IMR-90 (cell line): ENCODE results near the gene EIF1AD. TPM values are rescaled to one million over a fixed set of nuclear protein-coding genes. Genes with fewer than 3 reads are reported as not detected.
A peak's percentile ranks its signal among the peaks of the same experiment; 100 is the strongest.

Experiments
- ATAC-seq: fragments of 200-7000 bp; cut with Tn5 transposase; 2 replicates; pipeline ENCODE4 v1.9.1; 2020; ENCODE audit warnings: low read depth, mild to moderate bottlenecking, moderate library complexity
- Bru-seq: library from RNA; stranded (reverse); fragments of 400-500 nt; gene quantifications from one replicate; lab custom pipeline; 2021; lab: Mats Ljungman, UMichigan
- BruChase-seq, 2 experiments: library from RNA; stranded (reverse); fragments of 400-500 nt; gene quantifications; one replicate each; lab custom pipeline; 2021; lab: Mats Ljungman, UMichigan
- BruUV-seq: library from RNA; stranded (reverse); fragments of 400-500 nt; replicated peaks from 2 replicates; lab custom pipeline; 2021; lab: Mats Ljungman, UMichigan
- CTCF ChIA-PET: fragments of 300-600 bp; formaldehyde crosslinking; extraction: SDS; loops from one replicate; lab custom pipeline; 2021; ENCODE audit warnings: antibody characterized with exemption; lab: Yijun Ruan, JAX
- POLR2A ChIA-PET: fragments of 300-600 bp; sonication (Branson Sonifier 250); formaldehyde crosslinking; loops from one replicate; lab custom pipeline; 2022; ENCODE audit warnings: antibody characterized with exemption; ENCODE audit not compliant: unreplicated experiment; lab: Charles Lee
- DNase-seq: peaks from one replicate; pipeline ENCODE4 v3.0.0; 2013
- H2AFZ ChIP-seq: replicated peaks from 2 replicates; pipeline ENCODE3; 2013; ENCODE audit warnings: low read length, mild to moderate bottlenecking; ENCODE audit not compliant: poor library complexity
- H2AK5ac ChIP-seq: 2 replicates; pipeline ENCODE4 v1.6.1; 2013; ENCODE audit warnings: low read depth, low read length, inconsistent platforms
- H2AK9ac ChIP-seq: replicated peaks from 2 replicates; pipeline ENCODE3; 2013; ENCODE audit warnings: mild to moderate bottlenecking, low read depth, low read length, moderate library complexity; ENCODE audit not compliant: poor library complexity
- H2BK120ac ChIP-seq: 2 replicates; pipeline ENCODE4 v1.6.1; 2013; ENCODE audit warnings: low read depth, low read length, inconsistent platforms
- H2BK15ac ChIP-seq: 3 replicates; pipeline ENCODE4 v1.6.1; 2013; ENCODE audit warnings: low read depth, low read length, inconsistent platforms
- H2BK20ac ChIP-seq: 2 replicates; pipeline ENCODE4 v1.6.1; 2013; ENCODE audit warnings: low read depth, mild to moderate bottlenecking, inconsistent platforms, low read length, moderate library complexity
- H2BK5ac ChIP-seq: 2 replicates; pipeline ENCODE4 v1.6.1; 2013; ENCODE audit warnings: mild to moderate bottlenecking, low read depth, low read length, inconsistent platforms; ENCODE audit not compliant: poor library complexity, severe bottlenecking
- H3K14ac ChIP-seq: replicated peaks from 2 replicates; pipeline ENCODE4 v1.6.1; 2013; ENCODE audit warnings: low read depth, low read length, inconsistent platforms
- H3K18ac ChIP-seq: 2 replicates; pipeline ENCODE4 v1.6.1; 2013; ENCODE audit warnings: low read depth, low read length, control low read depth
- H3K23ac ChIP-seq: 2 replicates; pipeline ENCODE4 v1.6.1; 2013; ENCODE audit warnings: low read depth, low read length, inconsistent platforms
- H3K27ac ChIP-seq: 2 replicates; pipeline ENCODE4 v1.5.1; 2013; ENCODE audit warnings: mild to moderate bottlenecking, control low read depth, low read length; ENCODE audit not compliant: insufficient read depth
- H3K27me3 ChIP-seq: 2 replicates; pipeline ENCODE4 v1.6.1; 2013; ENCODE audit warnings: low read length; ENCODE audit not compliant: control insufficient read depth, insufficient read depth
- H3K36me3 ChIP-seq: 2 replicates; pipeline ENCODE4 v1.6.1; 2013; ENCODE audit warnings: low read length, mixed read lengths; ENCODE audit not compliant: control insufficient read depth, insufficient read depth
- H3K4ac ChIP-seq: 2 replicates; pipeline ENCODE4 v1.6.1; 2013; ENCODE audit warnings: low read depth, low read length, inconsistent platforms
- H3K4me1 ChIP-seq: 2 replicates; pipeline ENCODE4 v1.6.1; 2013; ENCODE audit warnings: low read length, mixed read lengths; ENCODE audit not compliant: control insufficient read depth, insufficient read depth
- H3K4me2 ChIP-seq: 2 replicates; pipeline ENCODE4 v1.6.1; 2013; ENCODE audit warnings: low read depth, mild to moderate bottlenecking, control low read depth, low read length, moderate library complexity
- H3K4me3 ChIP-seq: 2 replicates; pipeline ENCODE4 v1.5.1; 2013; ENCODE audit warnings: low read depth, mild to moderate bottlenecking, control low read depth, low read length, moderate library complexity; ENCODE audit not compliant: insufficient read depth
- H3K56ac ChIP-seq: 2 replicates; pipeline ENCODE4 v1.6.1; 2013; ENCODE audit warnings: low read length, inconsistent platforms; ENCODE audit not compliant: insufficient read depth; ENCODE audit errors: extremely low read depth
- H3K79me1 ChIP-seq, 2 experiments: 2 replicates each; pipeline ENCODE4 v1.6.1; 2013; ENCODE audit warnings: low read length in 2 of 2, inconsistent platforms in 1 of 2, low read depth in 1 of 2
- H3K9ac ChIP-seq: 2 replicates; pipeline ENCODE4 v1.6.1; 2013; ENCODE audit warnings: low read depth, low read length, control low read depth
- H3K9me1 ChIP-seq: 2 replicates; pipeline ENCODE4 v1.6.1; 2013; ENCODE audit warnings: low read length, inconsistent platforms; ENCODE audit not compliant: insufficient read depth
- H3K9me3 ChIP-seq: 2 replicates; pipeline ENCODE4 v1.6.1; 2013; ENCODE audit warnings: low read length; ENCODE audit not compliant: control insufficient read depth, insufficient read depth
- H4K20me1 ChIP-seq: 2 replicates; pipeline ENCODE4 v1.6.1; 2013; ENCODE audit warnings: low read length, inconsistent platforms; ENCODE audit not compliant: insufficient read depth
- H4K5ac ChIP-seq: 2 replicates; pipeline ENCODE4 v1.6.1; 2013; ENCODE audit warnings: mild to moderate bottlenecking, low read depth, low read length, control low read depth
- H4K8ac ChIP-seq, 2 experiments: 2 replicates each; pipeline ENCODE4 v1.6.1; 2013; ENCODE audit warnings: low read depth in 2 of 2, low read length in 2 of 2, control low read depth in 1 of 2, inconsistent platforms in 1 of 2
- H4K91ac ChIP-seq: 2 replicates; pipeline ENCODE4 v1.6.1; 2013; ENCODE audit warnings: low read depth, low read length, inconsistent platforms; ENCODE audit not compliant: insufficient read depth
- BHLHE40 ChIP-seq: fragments of 150-350 bp; IDR thresholded peaks from 2 replicates; pipeline ENCODE4 v1.6.1; 2016; ENCODE audit warnings: mild to moderate bottlenecking, low read depth, low read length
- CEBPB ChIP-seq: IDR thresholded peaks from 2 replicates; pipeline ENCODE4 v1.6.1; 2012; ENCODE audit warnings: low read depth, low read length, improper control_type of control experiment
- CTCF ChIP-seq: conservative IDR thresholded peaks from 2 replicates; pipeline ENCODE4 v1.5.1; 2012; ENCODE audit warnings: mild to moderate bottlenecking, low read depth, low read length, improper control_type of control experiment
- MAZ ChIP-seq: IDR thresholded peaks from 2 replicates; pipeline ENCODE4 v1.6.1; 2012; ENCODE audit warnings: low read depth, mild to moderate bottlenecking, low read length, improper control_type of control experiment, moderate library complexity, borderline replicate concordance
- MXI1 ChIP-seq: IDR thresholded peaks from 2 replicates; pipeline ENCODE4 v1.6.1; 2012; ENCODE audit warnings: low read depth, mild to moderate bottlenecking, low read length, moderate library complexity, borderline replicate concordance
- RFX5 ChIP-seq: IDR thresholded peaks from 2 replicates; pipeline ENCODE4 v1.8.0; 2012; ENCODE audit warnings: low read depth, mild to moderate bottlenecking, low read length, moderate library complexity
- SMC3 ChIP-seq: fragments of 150-350 bp; IDR thresholded peaks from 2 replicates; pipeline ENCODE4 v1.6.1; 2016; ENCODE audit warnings: low read depth, mild to moderate bottlenecking, antibody characterized with exemption, low read length, moderate library complexity
- USF2 ChIP-seq: fragments of 150-350 bp; IDR thresholded peaks from 2 replicates; pipeline ENCODE4 v1.6.1; 2017; ENCODE audit warnings: mild to moderate bottlenecking, antibody characterized with exemption, low read length, low read depth
- WGBS, 2 experiments: methylation state at CpG; one replicate each; pipeline versions ENCODE4 v1.1.5 to v1.1.7; 2013; ENCODE audit warnings: missing lambda C conversion rate in 2 of 2; ENCODE audit not compliant: insufficient read length in 1 of 2; ENCODE audit errors: extremely low coverage in 2 of 2; 5-methylcytosine and 5-hydroxymethylcytosine counted together
- dilution Hi-C: fragments of 300-500 bp; cut with HindIII; formaldehyde crosslinking; loops from one replicate; pipeline ENCODE4 v1.14.3; 2018; ENCODE audit warnings: low sequenced_read_pairs; ENCODE audit not compliant: unreplicated experiment
- in situ Hi-C: fragments of 300-500 bp; cut with MboI; formaldehyde crosslinking; loops from 3 replicates; pipeline ENCODE4 v1.14.3; 2019; ENCODE audit warnings: low sequenced_read_pairs, inconsistent platforms, mixed read lengths
- intact Hi-C: fragments of 100-400 bp; cut with micrococcal nuclease; formaldehyde crosslinking; loops from 2 replicates; pipeline ENCODE4 v1.10.0; 2022
- long read RNA-seq: library from polyadenylated mRNA; unstranded; transcript quantifications from one replicate; pipeline ENCODE4 v2.0.0, GENCODE V29; 2021; ENCODE audit not compliant: unreplicated experiment
- polyA plus RNA-seq, 3 experiments: library from polyadenylated mRNA; depleted of rRNA; stranded (reverse); fragments of >200 nt; gene quantifications; 2 replicates each; pipeline ENCODE4 v1.2.3, GENCODE V29; 2012; ENCODE audit warnings: low replicate concordance in 1 of 3
- total RNA-seq: library from RNA; depleted of rRNA; stranded (reverse); fragments of >200 nt; gene quantifications from 2 replicates; pipeline ENCODE4 v1.2.3, GENCODE V29; 2012; rRNA removed
- TF ChIP-seq, protein P1 (sequence below): fragments of 150-350 bp; IDR thresholded peaks from 2 replicates; pipeline ENCODE4 v1.6.1; 2016; ENCODE audit warnings: low read depth, mild to moderate bottlenecking, low read length, moderate library complexity, borderline replicate concordance

Gene EIF1AD, protein sequence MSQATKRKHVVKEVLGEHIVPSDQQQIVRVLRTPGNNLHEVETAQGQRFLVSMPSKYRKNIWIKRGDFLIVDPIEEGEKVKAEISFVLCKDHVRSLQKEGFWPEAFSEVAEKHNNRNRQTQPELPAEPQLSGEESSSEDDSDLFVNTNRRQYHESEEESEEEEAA
- 43.0 and 62.6 TPM in 2 replicates for total RNA-seq
- 30.0 and 32.5 TPM in 2 replicates for polyA plus RNA-seq (2012; rRNA removed)
- 24.4 and 33.2 TPM in 2 replicates for polyA plus RNA-seq (2012; cell fraction: cytosol; rRNA removed)
- polyA plus RNA-seq (2012; cell fraction: nucleus; rRNA removed; ENCODE audit: low replicate concordance), result 19.3 and 23.2 TPM in 2 replicates
- percentile 79 among the genes with signal in this experiment for Bru-seq, nascent RNA
- percentile 84 among the genes with signal in this experiment for BruChase-seq, experiment 1, labeled RNA remaining after a 6-hour chase
- percentile 94 among the genes with signal in this experiment for BruChase-seq, experiment 2, labeled RNA remaining after a 2-hour chase
- long read RNA-seq, partial matches to known transcripts, result 1 of 7 reads
- long read RNA-seq, other reads (novel, unspliced or antisense), result 3 of 7 reads

DNA sequence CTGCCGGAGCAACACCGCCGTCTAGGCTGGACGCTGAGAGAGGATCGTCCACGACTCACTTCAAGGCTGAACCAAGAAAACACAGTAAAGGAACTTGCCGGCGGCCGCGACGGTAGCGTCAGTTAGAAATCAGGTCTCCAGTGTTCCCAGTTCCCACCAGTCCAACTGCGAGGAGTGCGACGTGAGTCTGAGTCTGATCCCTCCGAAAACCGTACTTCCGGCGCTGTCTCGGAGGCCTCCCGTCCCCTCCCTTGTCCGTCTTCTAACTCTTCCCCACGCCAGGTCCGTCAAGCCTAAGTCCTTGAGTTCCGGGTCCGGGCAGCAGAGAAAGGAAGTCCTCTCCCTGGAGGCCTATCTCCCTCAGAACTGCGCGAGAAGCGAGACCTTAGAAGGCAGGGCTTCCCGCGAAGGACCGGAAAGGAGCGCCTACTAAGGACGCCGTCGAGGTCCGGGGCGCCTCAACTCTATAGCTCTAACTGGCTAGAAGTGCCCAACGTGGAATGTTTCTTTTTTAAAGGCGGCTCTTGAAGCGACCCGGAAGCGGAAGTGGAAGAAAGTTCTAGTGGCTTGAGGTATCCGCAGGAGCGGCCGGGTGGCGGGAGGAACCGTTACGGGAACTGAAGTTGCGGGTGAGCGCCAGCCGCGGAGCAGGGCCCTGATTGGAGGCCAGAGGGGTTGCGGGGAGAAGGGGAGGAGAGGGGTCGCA lies at the start of gene EIF1AD, which contains the start of gene BANF1:
TSS of gene EIF1AD (minus strand) at position 216 of the 706 bp plus-strand sequence. CDS start 1,768 bp downstream, outside the sequence.
TSS of gene BANF1 (plus strand) at position 562 of the 706 bp plus-strand sequence. CDS start 748 bp downstream, outside the sequence.
- Histone ChIP-seq H3K18ac (peak within 1 kb of the TSS; percentile 87), H3K27ac (peak within 1 kb of the TSS; percentile 96), H3K4me1 (no peaks in the 10 kb centered on the region), H3K36me3 (peaks cover 36% of the 10 kb centered on the region), H2BK120ac (peak within 1 kb of the TSS; percentile 96), H3K14ac (peak within 1 kb of the TSS; percentile 98), H2BK20ac (peak within 1 kb of the TSS; percentile 76; the same call in 1 of the 2 replicates), H3K9me3 (no peaks in the 10 kb centered on the region), H4K8ac (peak within 1 kb of the TSS; percentile 77 to 100), H3K4me2 (peak within 1 kb of the TSS; percentile 95), H3K9me1 (0 out of 2 replicates have a peak, but pooled peaks cover 3% of the 10 kb centered on the region), H2AFZ (peak within 1 kb of the TSS; percentile 100), H2AK9ac (peak within 1 kb of the TSS; percentile 99), H3K27me3 (no peaks in the 10 kb centered on the region), H2BK5ac (peak within 1 kb of the TSS; percentile 98), H3K4ac (peak within 1 kb of the TSS; percentile 98), H3K23ac (peak within 1 kb of the TSS; percentile 97), H3K9ac (peak within 1 kb of the TSS; percentile 97), H2BK15ac (peak within 1 kb of the TSS; percentile 91; the same call in 1 of the 3 replicates), H3K4me3 (peak within 1 kb of the TSS; percentile 71), H2AK5ac (peak within 1 kb of the TSS; percentile 99), H3K79me1 (peaks cover 36 to 55% of the 10 kb centered on the region in 2 experiments), H4K91ac (peak within 1 kb of the TSS; percentile 98), H3K56ac (peak within 1 kb of the TSS; percentile 95), H4K20me1 (peaks cover 11% of the 10 kb centered on the region), H4K5ac (peak within 1 kb of the TSS; percentile 97)
- intact Hi-C loops (loop anchor here (2.0 kb wide), 1 partner anchor 43 kb away; no protein-coding TSS in a partner anchor), dilution Hi-C loops (no loop called here), in situ Hi-C loops (no loop called here)
- WGBS, 2 experiments, result 0% methylated on average over 13 of the region's 55 CpGs; no CpG with 5 or more reads in 1 of the 2 experiments
- peak; percentile 90 for ATAC-seq
- peak; percentile 98 for DNase-seq
- ChIA-PET POLR2A (interaction anchor here (0.7 to 0.9 kb wide), 2 partner anchors 9 to 65 kb away, joined by 3 to 6 read pairs; partner anchors contain the start of gene CST6), CTCF (interaction anchor here (1.3 kb wide), 1 partner anchor 43 kb away, joined by 5 read pairs; no protein-coding TSS in a partner anchor)
- no TSS peak for BruUV-seq
- TF ChIP-seq, protein P1, sequence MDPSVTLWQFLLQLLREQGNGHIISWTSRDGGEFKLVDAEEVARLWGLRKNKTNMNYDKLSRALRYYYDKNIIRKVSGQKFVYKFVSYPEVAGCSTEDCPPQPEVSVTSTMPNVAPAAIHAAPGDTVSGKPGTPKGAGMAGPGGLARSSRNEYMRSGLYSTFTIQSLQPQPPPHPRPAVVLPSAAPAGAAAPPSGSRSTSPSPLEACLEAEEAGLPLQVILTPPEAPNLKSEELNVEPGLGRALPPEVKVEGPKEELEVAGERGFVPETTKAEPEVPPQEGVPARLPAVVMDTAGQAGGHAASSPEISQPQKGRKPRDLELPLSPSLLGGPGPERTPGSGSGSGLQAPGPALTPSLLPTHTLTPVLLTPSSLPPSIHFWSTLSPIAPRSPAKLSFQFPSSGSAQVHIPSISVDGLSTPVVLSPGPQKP, result 0 out of 2 replicates have a peak, but pooled peaks have one; percentile 27
- TF ChIP-seq RFX5, result no peak
- TF ChIP-seq BHLHE40, result peak; percentile 23; the same call in 1 of the 2 replicates
- TF ChIP-seq MAZ, result peak; percentile 98
- 0 out of 2 replicates have a peak, but pooled peaks have one; percentile 8 for TF ChIP-seq USF2
- TF ChIP-seq CTCF, result no peak
- TF ChIP-seq SMC3, result no peak; the same call in 1 of the 2 replicates
- peak; percentile 75; the same call in 1 of the 2 replicates for TF ChIP-seq MXI1
- no peak for TF ChIP-seq CEBPB
